CD4-positive, alpha-beta T cell (primary cell): ENCODE results near the gene ETV5. TPM values are rescaled to one million over a fixed set of nuclear protein-coding genes. Genes with fewer than 3 reads are reported as not detected.

Experiments used
- ATAC-seq: fragments of 200-7000 bp; cut with Tn5 transposase; one replicate; pipeline ENCODE4 v1.10.0; 2022; ENCODE audit warnings: mild to moderate bottlenecking; ENCODE audit not compliant: poor library complexity
- CTCF ChIA-PET: fragments of 350-600 bp; sonication (Branson Sonifier 250); formaldehyde crosslinking; loops from one replicate; lab custom pipeline; 2021; ENCODE audit warnings: antibody characterized with exemption, inconsistent platforms; lab: Charles Lee
- POLR2A ChIA-PET: fragments of 350-600 bp; sonication (Branson Sonifier 250); formaldehyde crosslinking; loops from one replicate; lab custom pipeline; 2021; ENCODE audit warnings: antibody characterized with exemption, inconsistent platforms; lab: Charles Lee
- DNase-seq, 14 experiments: peaks; one replicate each; pipeline ENCODE4 v3.0.0-alpha.2; 2013 to 2020; ENCODE audit warnings: mixed read lengths in 2 of 14
- H3K27ac ChIP-seq, 2 donors: one replicate each; pipeline versions ENCODE4 v1.5.1 to v1.7.0; 2013; ENCODE audit warnings: low read length in 2 of 2, low read depth in 1 of 2, mild to moderate bottlenecking in 1 of 2
- H3K27me3 ChIP-seq, 2 experiments: 1 replicate in 1 of 2; 2 replicates in 1 of 2; pipeline versions ENCODE4 v1.6.1 to v1.7.0; 2013; ENCODE audit warnings: low read length in 2 of 2, control low read depth in 1 of 2, mild to moderate bottlenecking in 1 of 2, moderate library complexity in 1 of 2; ENCODE audit not compliant: insufficient read depth in 2 of 2, control insufficient read depth in 1 of 2
- H3K36me3 ChIP-seq: one replicate; pipeline ENCODE4 v1.6.1; 2013; ENCODE audit warnings: low read length, control low read depth; ENCODE audit not compliant: insufficient read depth
- H3K4me1 ChIP-seq: one replicate; pipeline ENCODE4 v1.6.1; 2013; ENCODE audit warnings: low read length, control low read depth; ENCODE audit not compliant: insufficient read depth
- H3K4me3 ChIP-seq: one replicate; pipeline ENCODE4 v1.5.1; 2013; ENCODE audit warnings: mild to moderate bottlenecking, low read length, moderate library complexity
- H3K9me3 ChIP-seq, 2 experiments: 1 replicate in 1 of 2; 2 replicates in 1 of 2; pipeline versions ENCODE4 v1.6.1 to v1.7.0; 2013; ENCODE audit warnings: low read length in 2 of 2, mild to moderate bottlenecking in 2 of 2, control low read depth in 1 of 2, moderate library complexity in 1 of 2; ENCODE audit not compliant: control insufficient read depth in 1 of 2, insufficient read depth in 1 of 2
- H3K27ac Mint-ChIP-seq: one replicate; pipeline ENCODE4 v1.8.0; 2020; ENCODE audit warnings: mixed read lengths
- H3K27me3 Mint-ChIP-seq: one replicate; pipeline ENCODE4 v1.8.0; 2021; ENCODE audit warnings: mixed read lengths
- H3K36me3 Mint-ChIP-seq: one replicate; pipeline ENCODE4 v1.8.0; 2021; ENCODE audit warnings: low read depth, mixed read lengths
- H3K4me1 Mint-ChIP-seq: one replicate; pipeline ENCODE4 v1.8.0; 2021; ENCODE audit warnings: low read depth, mixed read lengths
- H3K4me3 Mint-ChIP-seq: one replicate; pipeline ENCODE4 v1.8.0; 2020; ENCODE audit warnings: mild to moderate bottlenecking, mixed read lengths
- H3K9me3 Mint-ChIP-seq: one replicate; pipeline ENCODE4 v1.8.0; 2020; ENCODE audit warnings: mixed read lengths
- CTCF ChIP-seq: fragments of 200-600 bp; IDR thresholded peaks from one replicate; pipeline ENCODE4 v1.8.0; 2022; ENCODE audit warnings: antibody characterized with exemption, mild to moderate bottlenecking
- intact Hi-C, 2 experiments: fragments of 100-400 bp; cut with DNase I in 1 of 2; cut with micrococcal nuclease in 1 of 2; formaldehyde crosslinking; loops; one replicate each; pipeline versions ENCODE4 v1.15.1 to v1.9.0; 2023 to 2025; cut with DNase I, micrococcal nuclease
- total RNA-seq, 174 experiments: library from RNA in 2 of 174; stranded (reverse) in 2 of 174; gene quantifications; one replicate each; pipeline ENCODE4 v1.2.3 and lab custom pipeline; 2021 to 2026

The ETV5 gene
- total RNA-seq, 2 experiments from 2014 or later: not detected

GRCh38 chr3:186083746-186084145 lies 25.1 kb downstream of the ETV5 start:
- CTCF ChIA-PET: no interaction called here

GRCh38 chr3:186082150-186082549 lies 26.7 kb downstream of the ETV5 start:
- no peak overlapping the region for H3K27ac ChIP-seq
- ChIA-PET CTCF (no interaction called here), POLR2A (no interaction called here)
- no peak for TF ChIP-seq CTCF
- no peaks in the 10 kb centered on the region for H3K9me3 ChIP-seq
- Mint-ChIP-seq H3K9me3 (no peaks in the 10 kb centered on the region), H3K4me3 (no peak overlapping the region), H3K27ac (no peak overlapping the region), H3K4me1 (no peaks in the 10 kb centered on the region), H3K27me3 (peaks cover 21% of the 10 kb centered on the region), H3K36me3 (no peaks in the 10 kb centered on the region)
- peaks cover 2 to 3% of the 10 kb centered on the region in 2 experiments for H3K27me3 ChIP-seq
- H3K4me1 ChIP-seq: no peaks in the 10 kb centered on the region
- DNase-seq (no peak), ATAC-seq (no peak)
- intact Hi-C loops: no loop called here
- H3K36me3 ChIP-seq: no peaks in the 10 kb centered on the region
- H3K4me3 ChIP-seq: no peak overlapping the region

More at GRCh38 chr3:186083746-186084145, 25.1 kb downstream of the ETV5 start:
- Mint-ChIP-seq H3K27me3 (peaks cover 28% of the 10 kb centered on the region), H3K4me1 (no peaks in the 10 kb centered on the region), H3K4me3 (no peak overlapping the region), H3K9me3 (no peaks in the 10 kb centered on the region), H3K27ac (no peak overlapping the region), H3K36me3 (no peaks in the 10 kb centered on the region)
- no peak overlapping the region for H3K27ac ChIP-seq
- H3K4me1 ChIP-seq: no peaks in the 10 kb centered on the region
- no peak overlapping the region for H3K4me3 ChIP-seq
- intact Hi-C loops: no loop called here
- ATAC-seq (no peak), DNase-seq (no peak)
- H3K27me3 ChIP-seq: peaks cover 2 to 11% of the 10 kb centered on the region in 2 experiments
- POLR2A ChIA-PET: no interaction called here
- H3K9me3 ChIP-seq: no peaks in the 10 kb centered on the region
- no peak for TF ChIP-seq CTCF
- no peaks in the 10 kb centered on the region for H3K36me3 ChIP-seq

- Mint-ChIP-seq H3K9me3 (no peaks in the 10 kb centered on the region), H3K4me3 (no peak overlapping the region), H3K4me1 (no peaks in the 10 kb centered on the region), H3K36me3 (no peaks in the 10 kb centered on the region), H3K27me3 (peaks cover 17% of the 10 kb centered on the region), H3K27ac (no peak overlapping the region)
- ATAC-seq (no peak), DNase-seq (no peak)
- POLR2A ChIA-PET: no interaction called here
- no peak overlapping the region for H3K4me3 ChIP-seq
- intact Hi-C loops: no loop called here
- H3K4me1 ChIP-seq: no peaks in the 10 kb centered on the region
- CTCF ChIA-PET: no interaction called here
- TF ChIP-seq CTCF: no peak
- H3K27me3 ChIP-seq: peaks cover 2 to 3% of the 10 kb centered on the region in 2 experiments
- H3K9me3 ChIP-seq: no peaks in the 10 kb centered on the region
- no peak overlapping the region for H3K27ac ChIP-seq
- no peaks in the 10 kb centered on the region for H3K36me3 ChIP-seq
Observed at GRCh38 chr3:186081678-186082077, 27.2 kb downstream of the ETV5 start.
